HL-60 (cell line): ENCODE measurements around the gene ZNF184.

Source experiments
- DNase-seq, 2 experiments: peaks; one replicate each; pipeline ENCODE4 v3.0.0-alpha.2; 2010 to 2020; ENCODE audit warnings: low read depth in 1 of 2, low spot score in 1 of 2
- H3K27ac ChIP-seq: fragments of 250-450 bp; sonication (Bioruptor Pico); replicated peaks from 2 replicates; pipeline ENCODE4 v1.5.1; 2020; ENCODE audit warnings: mild to moderate bottlenecking, moderate library complexity
- H3K27me3 ChIP-seq: fragments of 250-450 bp; sonication (Bioruptor Pico); 2 replicates; pipeline ENCODE4 v1.5.1; 2021; ENCODE audit warnings: mild to moderate bottlenecking, moderate library complexity; ENCODE audit not compliant: insufficient read depth, poor library complexity, severe bottlenecking
- H3K4me3 ChIP-seq: replicated peaks from 2 replicates; pipeline ENCODE4 v1.5.1; 2011; ENCODE audit warnings: mild to moderate bottlenecking, control low read depth, low read length; ENCODE audit not compliant: insufficient read depth
- CTCF ChIP-seq: IDR thresholded peaks from one replicate; pipeline ENCODE4 v1.5.1; 2011; ENCODE audit warnings: low read length, control low read depth, inconsistent platforms; ENCODE audit not compliant: insufficient read depth
- GABPA ChIP-seq: IDR thresholded peaks from 2 replicates; pipeline ENCODE4 v1.6.1; 2012; ENCODE audit warnings: low read depth
- POLR2AphosphoS5 ChIP-seq: IDR thresholded peaks from 2 replicates; pipeline ENCODE4 v1.6.1; 2012; ENCODE audit warnings: low read depth
- SPI1 ChIP-seq: IDR thresholded peaks from 2 replicates; pipeline ENCODE4 v1.6.1; 2012; ENCODE audit warnings: low read depth, mild to moderate bottlenecking, borderline replicate concordance
- TF ChIP-seq, protein P1 (sequence below): IDR thresholded peaks from 2 replicates; pipeline ENCODE4 v1.6.1; 2012; ENCODE audit warnings: low read depth; ENCODE audit not compliant: insufficient replicate concordance

The ZNF184 gene

GRCh38 chr6:27505209-27506027, 32.5 kb upstream of the ZNF184 start:
- Histone ChIP-seq H3K27ac (no peak overlapping the region), H3K27me3 (no peaks in the 10 kb centered on the region), H3K4me3 (no peak overlapping the region)
- no peak for TF ChIP-seq POLR2AphosphoS5
- no peak for TF ChIP-seq CTCF
- no peak for TF ChIP-seq GABPA
- TF ChIP-seq, protein P1, sequence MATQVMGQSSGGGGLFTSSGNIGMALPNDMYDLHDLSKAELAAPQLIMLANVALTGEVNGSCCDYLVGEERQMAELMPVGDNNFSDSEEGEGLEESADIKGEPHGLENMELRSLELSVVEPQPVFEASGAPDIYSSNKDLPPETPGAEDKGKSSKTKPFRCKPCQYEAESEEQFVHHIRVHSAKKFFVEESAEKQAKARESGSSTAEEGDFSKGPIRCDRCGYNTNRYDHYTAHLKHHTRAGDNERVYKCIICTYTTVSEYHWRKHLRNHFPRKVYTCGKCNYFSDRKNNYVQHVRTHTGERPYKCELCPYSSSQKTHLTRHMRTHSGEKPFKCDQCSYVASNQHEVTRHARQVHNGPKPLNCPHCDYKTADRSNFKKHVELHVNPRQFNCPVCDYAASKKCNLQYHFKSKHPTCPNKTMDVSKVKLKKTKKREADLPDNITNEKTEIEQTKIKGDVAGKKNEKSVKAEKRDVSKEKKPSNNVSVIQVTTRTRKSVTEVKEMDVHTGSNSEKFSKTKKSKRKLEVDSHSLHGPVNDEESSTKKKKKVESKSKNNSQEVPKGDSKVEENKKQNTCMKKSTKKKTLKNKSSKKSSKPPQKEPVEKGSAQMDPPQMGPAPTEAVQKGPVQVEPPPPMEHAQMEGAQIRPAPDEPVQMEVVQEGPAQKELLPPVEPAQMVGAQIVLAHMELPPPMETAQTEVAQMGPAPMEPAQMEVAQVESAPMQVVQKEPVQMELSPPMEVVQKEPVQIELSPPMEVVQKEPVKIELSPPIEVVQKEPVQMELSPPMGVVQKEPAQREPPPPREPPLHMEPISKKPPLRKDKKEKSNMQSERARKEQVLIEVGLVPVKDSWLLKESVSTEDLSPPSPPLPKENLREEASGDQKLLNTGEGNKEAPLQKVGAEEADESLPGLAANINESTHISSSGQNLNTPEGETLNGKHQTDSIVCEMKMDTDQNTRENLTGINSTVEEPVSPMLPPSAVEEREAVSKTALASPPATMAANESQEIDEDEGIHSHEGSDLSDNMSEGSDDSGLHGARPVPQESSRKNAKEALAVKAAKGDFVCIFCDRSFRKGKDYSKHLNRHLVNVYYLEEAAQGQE, result no peak
- no peak for TF ChIP-seq SPI1
- no peak for DNase-seq

- no peak for TF ChIP-seq GABPA
- TF ChIP-seq, protein P1, result no peak
- no peak for TF ChIP-seq SPI1
- no peak for TF ChIP-seq CTCF
- no peak for TF ChIP-seq POLR2AphosphoS5
- no peaks in the 10 kb centered on the region for H3K27me3 ChIP-seq
- peak; percentile 35 to 73 for DNase-seq
- peak overlapping the region; percentile 16 for H3K27ac ChIP-seq
- H3K4me3 ChIP-seq, result peak overlapping the region; percentile 77
Observed at GRCh38 chr6:27503436-27504030, 30.6 kb upstream of the ZNF184 start.

- Histone ChIP-seq H3K27ac (peak overlapping the region; percentile 42), H3K4me3 (peak overlapping the region; percentile 77), H3K27me3 (no peaks in the 10 kb centered on the region)
- no peak for TF ChIP-seq GABPA
- TF ChIP-seq, protein P1, result no peak
- no peak for TF ChIP-seq POLR2AphosphoS5
- TF ChIP-seq SPI1, result no peak
- no peak for TF ChIP-seq CTCF
- peak; percentile 31 to 81 for DNase-seq
Observed at GRCh38 chr6:27502508-27503435, 29.9 kb upstream of the ZNF184 start.
